HCT116 (cell line): ENCODE measurements around the gene TJP2.

ENCODE experiments used
- POLR2A ChIP-seq: IDR thresholded peaks from 2 replicates; pipeline ENCODE4 v1.7.0; 2011; ENCODE audit warnings: borderline replicate concordance; ENCODE audit not compliant: insufficient read depth, insufficient read length; ENCODE audit errors: extremely low read depth
- POLR2AphosphoS5 ChIP-seq: IDR thresholded peaks from 2 replicates; pipeline ENCODE4 v1.6.1; 2011; ENCODE audit warnings: mild to moderate bottlenecking, low read depth, low read length, moderate library complexity
- SRF ChIP-seq: IDR thresholded peaks from 2 replicates; pipeline ENCODE4 v1.6.1; 2012; ENCODE audit warnings: low read depth
- ZFX ChIP-seq: fragments of 450-650 bp; IDR thresholded peaks from 2 replicates; pipeline ENCODE4 v1.6.1; 2017
- TF ChIP-seq, protein P1 (sequence below): IDR thresholded peaks from 2 replicates; pipeline ENCODE4 v1.6.1; 2012
- TF ChIP-seq, protein P2 (sequence below), 3 experiments: fragments of 200-600 bp in 1 of 3; sonication (generic) in 1 of 3; IDR thresholded peaks in 2 of 3; conservative IDR thresholded peaks in 1 of 3; 2 replicates each; pipeline ENCODE4 v1.5.1; 2012 to 2017; ENCODE audit warnings: low read depth in 2 of 3, low read length in 2 of 3, antibody characterized with exemption in 1 of 3, borderline replicate concordance in 1 of 3, control low read depth in 1 of 3, mild to moderate bottlenecking in 1 of 3, mixed read lengths in 1 of 3, mixed run types in 1 of 3, moderate library complexity in 1 of 3; ENCODE audit not compliant: insufficient read depth in 1 of 3
- TF ChIP-seq, protein P3 (sequence below): IDR thresholded peaks from 2 replicates; pipeline ENCODE4 v1.6.1; 2012; ENCODE audit warnings: low read depth

DNA sequence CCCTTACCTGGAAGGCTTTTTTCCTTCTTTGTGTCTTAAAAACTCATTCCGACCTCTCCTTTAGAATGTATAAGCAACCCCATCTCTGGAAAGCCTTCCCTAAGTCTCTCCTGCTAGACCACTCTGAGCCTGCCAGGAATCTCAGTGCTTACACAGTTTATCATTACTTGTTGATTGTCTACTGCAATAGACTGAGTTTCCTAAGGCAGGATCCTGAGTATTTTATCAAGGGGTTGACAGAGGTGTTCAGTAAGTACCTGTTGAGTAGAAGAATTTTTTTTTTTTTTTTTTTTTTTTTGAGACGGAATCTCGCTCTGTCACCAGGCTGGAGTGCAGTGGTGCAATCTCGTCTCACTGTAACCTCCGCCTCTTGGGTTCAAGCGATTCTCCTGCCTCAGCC, 2.6 kb upstream of the TJP2 start:
- TF ChIP-seq ZFX (no peak), POLR2AphosphoS5 (no peak), SRF (no peak), POLR2A (no peak)
- TF ChIP-seq, protein P1, sequence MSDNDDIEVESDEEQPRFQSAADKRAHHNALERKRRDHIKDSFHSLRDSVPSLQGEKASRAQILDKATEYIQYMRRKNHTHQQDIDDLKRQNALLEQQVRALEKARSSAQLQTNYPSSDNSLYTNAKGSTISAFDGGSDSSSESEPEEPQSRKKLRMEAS = no peak
- TF ChIP-seq, protein P2, sequence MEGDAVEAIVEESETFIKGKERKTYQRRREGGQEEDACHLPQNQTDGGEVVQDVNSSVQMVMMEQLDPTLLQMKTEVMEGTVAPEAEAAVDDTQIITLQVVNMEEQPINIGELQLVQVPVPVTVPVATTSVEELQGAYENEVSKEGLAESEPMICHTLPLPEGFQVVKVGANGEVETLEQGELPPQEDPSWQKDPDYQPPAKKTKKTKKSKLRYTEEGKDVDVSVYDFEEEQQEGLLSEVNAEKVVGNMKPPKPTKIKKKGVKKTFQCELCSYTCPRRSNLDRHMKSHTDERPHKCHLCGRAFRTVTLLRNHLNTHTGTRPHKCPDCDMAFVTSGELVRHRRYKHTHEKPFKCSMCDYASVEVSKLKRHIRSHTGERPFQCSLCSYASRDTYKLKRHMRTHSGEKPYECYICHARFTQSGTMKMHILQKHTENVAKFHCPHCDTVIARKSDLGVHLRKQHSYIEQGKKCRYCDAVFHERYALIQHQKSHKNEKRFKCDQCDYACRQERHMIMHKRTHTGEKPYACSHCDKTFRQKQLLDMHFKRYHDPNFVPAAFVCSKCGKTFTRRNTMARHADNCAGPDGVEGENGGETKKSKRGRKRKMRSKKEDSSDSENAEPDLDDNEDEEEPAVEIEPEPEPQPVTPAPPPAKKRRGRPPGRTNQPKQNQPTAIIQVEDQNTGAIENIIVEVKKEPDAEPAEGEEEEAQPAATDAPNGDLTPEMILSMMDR (IDR thresholded peaks at IDR 0.05 in 2 of 3, conservative IDR thresholded peaks at IDR 0.05 in 1 of 3; ENCODE audit: borderline replicate concordance in 1 of 3, insufficient read depth in 1 of 3, low read depth in 2 of 3, low read length in 2 of 3) = no peak
- TF ChIP-seq, protein P3, sequence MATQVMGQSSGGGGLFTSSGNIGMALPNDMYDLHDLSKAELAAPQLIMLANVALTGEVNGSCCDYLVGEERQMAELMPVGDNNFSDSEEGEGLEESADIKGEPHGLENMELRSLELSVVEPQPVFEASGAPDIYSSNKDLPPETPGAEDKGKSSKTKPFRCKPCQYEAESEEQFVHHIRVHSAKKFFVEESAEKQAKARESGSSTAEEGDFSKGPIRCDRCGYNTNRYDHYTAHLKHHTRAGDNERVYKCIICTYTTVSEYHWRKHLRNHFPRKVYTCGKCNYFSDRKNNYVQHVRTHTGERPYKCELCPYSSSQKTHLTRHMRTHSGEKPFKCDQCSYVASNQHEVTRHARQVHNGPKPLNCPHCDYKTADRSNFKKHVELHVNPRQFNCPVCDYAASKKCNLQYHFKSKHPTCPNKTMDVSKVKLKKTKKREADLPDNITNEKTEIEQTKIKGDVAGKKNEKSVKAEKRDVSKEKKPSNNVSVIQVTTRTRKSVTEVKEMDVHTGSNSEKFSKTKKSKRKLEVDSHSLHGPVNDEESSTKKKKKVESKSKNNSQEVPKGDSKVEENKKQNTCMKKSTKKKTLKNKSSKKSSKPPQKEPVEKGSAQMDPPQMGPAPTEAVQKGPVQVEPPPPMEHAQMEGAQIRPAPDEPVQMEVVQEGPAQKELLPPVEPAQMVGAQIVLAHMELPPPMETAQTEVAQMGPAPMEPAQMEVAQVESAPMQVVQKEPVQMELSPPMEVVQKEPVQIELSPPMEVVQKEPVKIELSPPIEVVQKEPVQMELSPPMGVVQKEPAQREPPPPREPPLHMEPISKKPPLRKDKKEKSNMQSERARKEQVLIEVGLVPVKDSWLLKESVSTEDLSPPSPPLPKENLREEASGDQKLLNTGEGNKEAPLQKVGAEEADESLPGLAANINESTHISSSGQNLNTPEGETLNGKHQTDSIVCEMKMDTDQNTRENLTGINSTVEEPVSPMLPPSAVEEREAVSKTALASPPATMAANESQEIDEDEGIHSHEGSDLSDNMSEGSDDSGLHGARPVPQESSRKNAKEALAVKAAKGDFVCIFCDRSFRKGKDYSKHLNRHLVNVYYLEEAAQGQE = no peak
